GM18498 (cell line): ENCODE measurements around the gene CARD16.

Experiments
- ATAC-seq: cut with Tn5 transposase; IDR thresholded peaks from one replicate; pipeline ENCODE4 v1.9.1; 2021; ENCODE audit warnings: mild to moderate bottlenecking, moderate library complexity; ENCODE audit not compliant: unreplicated experiment

Gene CARD16

GRCh38 chr11:105051559-105051958 is 6.4 kb upstream of the CARD16 start:
- no peak for ATAC-seq

GRCh38 chr11:105049481-105049880 is 4.3 kb upstream of the CARD16 start:
- ATAC-seq, result no peak

- ATAC-seq, result no peak
These were observed 1.9 kb upstream of the CARD16 start for GRCh38 chr11:105046898-105047579.

GRCh38 chr11:105045676-105046296 is 651 bp upstream of the CARD16 start:
- no peak for ATAC-seq

GRCh38 chr11:105042178-105042577 is 3.0 kb downstream of the CARD16 start:
- ATAC-seq, result no peak

- ATAC-seq, result no peak
These were observed 4.4 kb downstream of the CARD16 start for GRCh38 chr11:105040703-105041102.

GRCh38 chr11:105034813-105035620 is 10.1 kb downstream of the CARD16 start, which contains the start of gene CASP1:
Gene CASP1, minus strand, starts transcription at chr11:105035144. Its CDS starts 31 bp downstream, at chr11:105035113.
- ATAC-seq, result peak; percentile 95

- peak; percentile 7 for ATAC-seq
These were observed 10.7 kb downstream of the CARD16 start for GRCh38 chr11:105034388-105034787.

- peak; percentile 34 for ATAC-seq
These were observed 11.4 kb downstream of the CARD16 start for GRCh38 chr11:105033781-105034180.

GRCh38 chr11:105033343-105033742 is 11.8 kb downstream of the CARD16 start:
- no peak for ATAC-seq

- no peak for ATAC-seq
These were observed 12.6 kb downstream of the CARD16 start for GRCh38 chr11:105032495-105032894.

- ATAC-seq, result no peak
These were observed 17.5 kb downstream of the CARD16 start for GRCh38 chr11:105027678-105028077.

- no peak for ATAC-seq
These were observed 20.7 kb downstream of the CARD16 start for GRCh38 chr11:105024394-105024793.

- no peak for ATAC-seq
These were observed 22.1 kb downstream of the CARD16 start, which contains the start of gene CASP5 for GRCh38 chr11:105023003-105023402. Gene CASP5, minus strand, starts transcription at chr11:105023168. Its CDS starts 32 bp downstream, at chr11:105023136.

- no peak for ATAC-seq
These were observed 22.6 kb downstream of the CARD16 start for GRCh38 chr11:105022527-105022926.

GRCh38 chr11:105007463-105007862 is 37.7 kb downstream of the CARD16 start:
- ATAC-seq, result no peak

- no peak for ATAC-seq
These were observed 39.7 kb downstream of the CARD16 start for GRCh38 chr11:105005451-105005845.

- ATAC-seq, result no peak
These were observed 41.1 kb downstream of the CARD16 start for GRCh38 chr11:105004021-105004420.

- no peak for ATAC-seq
These were observed 42.0 kb downstream of the CARD16 start for GRCh38 chr11:105003151-105003550.

GRCh38 chr11:105000797-105001196 is 44.3 kb downstream of the CARD16 start:
- ATAC-seq, result peak; percentile 87

- no peak for ATAC-seq
These were observed 45.0 kb downstream of the CARD16 start for GRCh38 chr11:105000167-105000566.

- ATAC-seq, result no peak
These were observed 45.4 kb downstream of the CARD16 start for GRCh38 chr11:104999721-105000120.
